T-helper 1 cell (primary cell): ENCODE results near the gene MRPL40.

Experiments
- DNase-seq, 5 donors: peaks; one replicate each; pipeline ENCODE4 v3.0.0-alpha.2; 2012 to 2020
- total RNA-seq, 4 donors: gene quantifications; one replicate each; lab custom pipeline; 2026; lab: John Stamatoyannopoulos, UW

The MRPL40 gene
- total RNA-seq: 6.8 to 9.9 (median 8.4) reads per million in 4 donors

DNA sequence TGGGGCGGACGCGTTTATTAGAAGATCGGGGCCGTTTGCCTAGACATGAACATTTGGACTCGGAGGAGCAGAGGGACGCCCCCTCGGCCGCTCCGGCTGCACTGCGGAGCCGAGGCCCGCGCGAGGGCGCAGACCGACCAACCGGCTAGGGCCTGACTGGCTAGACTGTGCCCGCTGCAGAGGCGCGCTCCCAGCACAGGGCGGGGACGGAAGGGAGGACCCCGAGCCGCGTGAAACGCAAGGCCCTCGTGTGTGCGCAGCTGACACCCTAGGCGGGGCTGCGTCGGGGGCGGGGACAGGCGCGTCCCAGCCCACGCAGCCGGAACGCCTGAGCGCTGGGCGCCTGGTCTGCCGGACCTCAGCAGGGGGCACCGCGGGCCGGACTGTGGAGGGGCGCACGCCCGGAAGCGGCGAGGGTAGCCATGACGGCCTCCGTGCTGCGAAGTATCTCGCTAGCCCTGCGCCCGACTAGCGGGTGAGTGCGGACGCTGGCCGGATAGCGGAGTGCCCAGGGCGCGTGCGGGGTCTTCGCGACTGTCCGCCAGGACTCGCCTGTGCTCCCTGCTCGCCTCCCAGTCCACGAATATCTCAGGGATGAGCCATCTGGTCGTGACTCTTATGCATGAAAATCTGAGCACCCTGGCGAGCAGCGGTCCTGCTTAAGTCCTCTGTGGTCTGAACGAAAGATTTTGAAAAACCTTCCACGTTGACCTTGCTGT lies at the start of gene MRPL40:
Gene MRPL40 (plus strand): TSS at position 413 of the 719 bp plus-strand sequence. CDS start 10 bp downstream, at position 423.
- peak; percentile 70 to 94 (median 76) for DNase-seq

DNA sequence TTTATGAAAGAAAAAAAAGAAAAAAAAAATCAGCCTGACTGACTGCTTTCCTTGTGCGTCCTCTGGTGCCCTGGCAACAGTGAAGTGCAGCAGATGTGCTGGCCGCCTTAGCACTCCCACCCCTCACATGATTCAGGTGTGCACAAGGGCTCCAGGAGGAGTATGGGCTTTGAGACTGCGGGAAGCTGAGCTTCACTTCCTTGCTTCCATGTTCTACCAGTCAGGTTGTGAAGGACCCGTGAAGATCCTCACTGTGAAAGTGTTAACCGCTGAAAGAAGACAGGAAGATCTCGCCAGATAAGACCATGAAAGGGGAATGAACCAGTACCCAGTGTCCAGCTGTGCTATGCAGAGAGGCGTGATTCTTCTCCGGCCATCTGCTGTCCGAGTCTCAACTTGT lies 49.1 kb upstream of the MRPL40 start:
- no peak for DNase-seq

GRCh38 chr22:19385221-19385906 lies 47.0 kb upstream of the MRPL40 start:
- no peak for DNase-seq

GRCh38 chr22:19386248-19386647 lies 46.1 kb upstream of the MRPL40 start:
- no peak for DNase-seq

GRCh38 chr22:19387038-19387437 lies 45.3 kb upstream of the MRPL40 start:
- no peak for DNase-seq

GRCh38 chr22:19387575-19387974 lies 44.8 kb upstream of the MRPL40 start:
- no peak for DNase-seq

DNA sequence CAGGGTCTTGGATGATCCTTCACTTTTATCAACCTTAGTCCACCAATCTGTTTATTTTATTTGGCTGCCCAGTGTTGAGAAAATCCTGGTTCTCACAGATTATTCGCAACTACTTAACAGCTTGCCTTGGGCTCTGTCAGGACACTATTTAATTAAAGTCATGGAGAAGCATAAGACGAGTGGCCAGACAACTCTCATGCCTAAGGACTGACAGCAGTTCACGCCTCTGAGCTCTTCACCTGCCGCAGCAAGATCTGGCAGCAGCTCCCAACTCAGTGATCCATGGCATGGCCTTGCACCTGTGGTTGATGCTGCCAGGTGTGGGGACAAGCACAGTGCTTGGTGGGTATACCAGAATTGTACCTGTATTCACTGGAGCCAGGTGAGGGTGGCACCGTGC lies 38.6 kb upstream of the MRPL40 start:
- no peak for DNase-seq

DNA sequence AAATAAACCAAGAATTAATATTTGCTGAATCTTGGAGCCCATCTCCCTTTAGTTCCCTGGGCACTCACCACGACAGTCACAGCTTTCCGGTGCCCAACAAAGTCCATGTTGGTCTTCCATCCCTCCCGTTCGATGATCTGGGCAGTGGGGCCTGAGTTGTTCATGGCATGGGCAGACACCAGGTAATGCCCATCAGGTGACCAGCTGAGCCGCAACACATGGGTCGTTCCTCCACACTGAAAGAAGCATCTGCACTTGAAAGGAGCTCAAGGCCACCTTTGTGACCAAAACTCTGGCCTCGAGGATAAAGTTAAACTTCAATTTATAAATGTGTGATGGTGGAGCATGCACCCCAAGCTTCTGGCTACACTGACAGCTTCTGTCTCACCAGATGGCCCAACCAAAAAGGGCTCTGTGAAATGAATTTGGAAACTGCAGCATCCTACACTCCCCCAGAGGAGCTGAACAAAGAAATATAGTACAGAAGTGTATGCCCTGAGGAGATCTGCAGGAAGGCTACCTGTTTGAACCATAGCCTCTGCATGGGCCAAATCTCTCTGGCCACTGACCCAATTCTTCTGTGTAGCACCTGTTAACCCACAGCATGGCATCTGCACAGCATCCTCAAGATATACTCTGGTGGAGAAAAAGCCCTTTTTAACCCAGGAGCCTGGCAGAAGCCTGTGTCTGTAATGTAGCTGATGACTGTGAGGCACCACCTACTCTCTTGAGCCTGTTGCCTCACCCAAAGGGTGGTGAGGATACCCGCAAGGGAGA lies 37.9 kb upstream of the MRPL40 start:
- no peak for DNase-seq

GRCh38 chr22:19395276-19395675 lies 37.1 kb upstream of the MRPL40 start:
- DNase-seq: no peak

DNA sequence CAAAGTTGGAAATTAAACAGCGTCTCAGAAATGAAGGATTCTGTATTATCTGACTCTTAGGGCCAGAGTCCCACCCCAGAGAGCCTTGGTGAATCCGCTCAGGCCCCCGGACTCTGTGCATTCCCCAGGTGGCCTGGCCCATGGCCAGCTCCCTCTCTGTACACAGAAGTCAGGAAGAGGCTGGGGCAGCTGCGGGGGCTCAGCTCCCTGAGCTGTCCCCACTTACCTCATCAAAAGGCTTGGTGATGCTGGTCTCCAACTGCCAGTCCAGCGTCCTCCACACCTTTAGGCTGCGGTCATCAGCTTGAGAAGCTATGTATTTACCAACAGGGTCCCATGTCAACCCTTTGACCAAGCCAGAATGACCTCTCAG lies 35.8 kb upstream of the MRPL40 start:
- no peak for DNase-seq

- DNase-seq: no peak
Observed at GRCh38 chr22:19396934-19397733, 35.2 kb upstream of the MRPL40 start.

GRCh38 chr22:19397734-19398104 lies 34.6 kb upstream of the MRPL40 start:
- no peak for DNase-seq

GRCh38 chr22:19398206-19398605 lies 34.1 kb upstream of the MRPL40 start:
- no peak for DNase-seq

DNA sequence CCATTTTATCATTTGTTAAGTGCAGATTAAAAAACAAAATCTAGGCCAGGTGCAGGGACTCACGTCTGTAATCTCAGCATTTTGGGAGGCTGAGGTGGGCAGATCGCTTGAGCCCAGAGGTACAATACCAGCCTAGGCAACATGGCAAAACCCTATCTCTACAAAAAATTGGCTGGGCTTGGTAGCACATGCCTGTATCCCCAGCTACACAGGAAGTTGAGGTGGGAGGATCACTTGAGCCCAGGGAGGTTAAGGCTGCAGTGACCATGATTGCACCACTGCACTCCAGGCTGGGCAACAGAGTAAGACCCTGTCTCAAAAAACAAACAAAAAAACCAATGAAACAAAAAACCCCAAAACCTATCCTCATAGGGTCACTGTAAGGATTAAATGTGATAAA lies 33.7 kb upstream of the MRPL40 start:
- no peak for DNase-seq

GRCh38 chr22:19400881-19401280 lies 31.5 kb upstream of the MRPL40 start:
- no peak for DNase-seq

DNA sequence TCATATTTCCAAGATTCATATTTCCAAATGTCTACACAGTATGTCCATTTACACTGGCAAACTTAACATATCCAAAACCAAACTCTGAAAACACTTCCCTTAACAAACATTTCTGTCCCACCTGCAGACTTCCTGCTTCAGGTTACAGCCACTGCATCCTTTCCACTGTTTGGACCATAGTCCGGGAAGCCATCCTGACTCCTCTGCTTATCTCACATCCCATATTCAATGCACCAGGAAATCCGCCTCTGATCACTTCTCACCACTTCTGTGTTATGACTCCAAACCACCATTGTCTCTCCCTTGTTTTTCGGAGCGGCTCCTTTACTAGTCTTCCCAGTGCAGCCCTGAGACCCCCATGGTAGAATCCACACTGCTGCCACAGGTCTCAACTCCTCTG lies 30.9 kb upstream of the MRPL40 start:
- DNase-seq: no peak

DNA sequence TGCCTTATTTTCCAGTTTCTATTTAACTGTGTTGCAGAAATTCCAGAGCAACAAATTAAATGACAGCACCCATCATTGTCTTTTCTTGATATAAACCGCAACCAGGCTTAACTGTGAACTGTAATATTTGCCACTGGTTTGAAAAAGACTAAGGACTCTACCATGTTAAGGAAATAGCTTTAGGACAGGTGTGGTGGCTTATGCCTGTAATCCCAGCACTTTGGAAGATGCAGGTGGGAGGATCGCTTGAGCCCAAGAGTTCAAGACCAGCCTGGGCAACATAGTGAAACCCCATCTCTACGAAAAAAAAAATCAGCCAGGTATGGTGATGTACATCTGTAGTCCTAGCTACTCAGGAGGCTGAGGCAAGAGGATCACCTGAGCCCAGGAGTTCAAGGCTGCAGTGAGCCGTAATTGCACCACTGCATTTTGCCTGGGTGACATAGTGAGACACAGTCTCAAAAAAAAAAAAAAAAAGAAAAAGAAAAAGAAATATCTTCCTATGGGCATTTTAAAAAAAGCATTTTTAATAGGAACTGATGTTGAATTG lies 29.6 kb upstream of the MRPL40 start:
- no peak for DNase-seq

- no peak for DNase-seq
Observed at GRCh38 chr22:19404676-19405075, 27.7 kb upstream of the MRPL40 start.

- no peak for DNase-seq
Observed at GRCh38 chr22:19405133-19405532, 27.2 kb upstream of the MRPL40 start.

GRCh38 chr22:19405652-19406051 lies 26.7 kb upstream of the MRPL40 start:
- DNase-seq: no peak

- no peak for DNase-seq
Observed at GRCh38 chr22:19406281-19406811, 26.0 kb upstream of the MRPL40 start.

GRCh38 chr22:19406846-19407245 lies 25.5 kb upstream of the MRPL40 start:
- DNase-seq: no peak
